Activated B cell treated with CpG ODN at 0.5 μM for 24 hours (primary cell): ENCODE results near the gene NSMCE4A. TPM values are rescaled to one million over a fixed set of nuclear protein-coding genes. Genes with fewer than 3 reads are reported as not detected.
"Not testable (repeated sequence)": the region's sequence is repeated elsewhere in the genome, so short reads cannot be mapped to it uniquely, and the experiment has no call there.

Experiments used
- ATAC-seq: fragments of 200-7000 bp; cut with Tn5 transposase; one replicate; pipeline ENCODE4 v1.10.0; 2021; ENCODE audit warnings: low read depth, mild to moderate bottlenecking, moderate library complexity
- CTCF ChIA-PET: fragments of 350-600 bp; sonication (Branson Sonifier 250); formaldehyde crosslinking; loops from one replicate; lab custom pipeline; 2021; ENCODE audit warnings: antibody characterized with exemption; lab: Charles Lee
- POLR2A ChIA-PET: fragments of 350-600 bp; sonication (Branson Sonifier 250); formaldehyde crosslinking; loops from one replicate; lab custom pipeline; 2021; ENCODE audit warnings: antibody characterized with exemption; lab: Charles Lee
- DNase-seq: peaks from one replicate; pipeline ENCODE4 v3.0.0; 2022
- H3K27ac Mint-ChIP-seq: one replicate; pipeline ENCODE4 v1.8.0; 2020; ENCODE audit warnings: mixed read lengths
- H3K27me3 Mint-ChIP-seq: one replicate; pipeline ENCODE4 v1.8.0; 2021; ENCODE audit warnings: mixed read lengths
- H3K36me3 Mint-ChIP-seq: one replicate; pipeline ENCODE4 v1.8.0; 2021; ENCODE audit warnings: low read depth, mixed read lengths
- H3K4me1 Mint-ChIP-seq: one replicate; pipeline ENCODE4 v1.8.0; 2021; ENCODE audit warnings: mixed read lengths
- H3K4me3 Mint-ChIP-seq: one replicate; pipeline ENCODE4 v1.8.0; 2020; ENCODE audit warnings: mild to moderate bottlenecking, mixed read lengths
- H3K9me3 Mint-ChIP-seq: one replicate; pipeline ENCODE4 v1.8.0; 2020; ENCODE audit warnings: mixed read lengths
- intact Hi-C: fragments of 100-400 bp; cut with micrococcal nuclease; formaldehyde crosslinking; loops from one replicate; pipeline ENCODE4 v1.15.1; 2024
- total RNA-seq: library from RNA; stranded (reverse); gene quantifications from 2 replicates; pipeline ENCODE4 v1.2.3, GENCODE V29; 2022
- TF ChIP-seq, protein P1 (sequence below): fragments of 200-600 bp; IDR thresholded peaks from one replicate; pipeline ENCODE4 v1.8.0; 2022; ENCODE audit warnings: antibody characterized with exemption, mild to moderate bottlenecking

The NSMCE4A gene
- total RNA-seq, 1 donor from 2014 or later: 78.0 TPM

DNA sequence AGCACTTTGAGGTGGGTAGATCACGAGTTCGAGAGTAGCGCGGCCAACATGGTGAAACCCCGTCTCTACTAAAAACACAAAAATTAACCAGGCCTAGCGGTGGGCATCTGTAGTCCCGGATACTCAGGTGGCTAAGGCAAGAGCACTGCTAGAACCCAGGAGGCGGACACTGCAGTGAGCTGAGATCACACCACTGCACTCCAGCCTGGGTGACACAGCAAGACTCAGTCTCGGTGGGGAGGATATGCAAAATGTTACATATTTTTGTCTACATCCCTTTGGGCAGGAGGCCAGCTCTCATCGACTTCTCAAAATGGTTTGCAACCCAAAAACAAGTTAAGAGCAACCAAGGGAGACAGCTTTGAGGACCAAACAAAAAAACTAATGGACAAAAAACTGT is 55.4 kb downstream of the NSMCE4A start:
- intact Hi-C loops: no loop called here
- ChIA-PET POLR2A (interaction anchor here (1.2 kb wide), 1 partner anchor 8 kb away, joined by 4 read pairs; the partner anchor contains the start of gene ATE1), CTCF (no interaction called here)
- ATAC-seq (peak; percentile 25), DNase-seq (no peak)
- Mint-ChIP-seq H3K27me3 (no peaks in the 10 kb centered on the region), H3K9me3 (peaks cover 4% of the 10 kb centered on the region), H3K4me1 (peaks cover 10% of the 10 kb centered on the region), H3K36me3 (peaks cover 46% of the 10 kb centered on the region), H3K27ac (peak overlapping the region; percentile 68), H3K4me3 (no peak overlapping the region)
- TF ChIP-seq, protein P1, sequence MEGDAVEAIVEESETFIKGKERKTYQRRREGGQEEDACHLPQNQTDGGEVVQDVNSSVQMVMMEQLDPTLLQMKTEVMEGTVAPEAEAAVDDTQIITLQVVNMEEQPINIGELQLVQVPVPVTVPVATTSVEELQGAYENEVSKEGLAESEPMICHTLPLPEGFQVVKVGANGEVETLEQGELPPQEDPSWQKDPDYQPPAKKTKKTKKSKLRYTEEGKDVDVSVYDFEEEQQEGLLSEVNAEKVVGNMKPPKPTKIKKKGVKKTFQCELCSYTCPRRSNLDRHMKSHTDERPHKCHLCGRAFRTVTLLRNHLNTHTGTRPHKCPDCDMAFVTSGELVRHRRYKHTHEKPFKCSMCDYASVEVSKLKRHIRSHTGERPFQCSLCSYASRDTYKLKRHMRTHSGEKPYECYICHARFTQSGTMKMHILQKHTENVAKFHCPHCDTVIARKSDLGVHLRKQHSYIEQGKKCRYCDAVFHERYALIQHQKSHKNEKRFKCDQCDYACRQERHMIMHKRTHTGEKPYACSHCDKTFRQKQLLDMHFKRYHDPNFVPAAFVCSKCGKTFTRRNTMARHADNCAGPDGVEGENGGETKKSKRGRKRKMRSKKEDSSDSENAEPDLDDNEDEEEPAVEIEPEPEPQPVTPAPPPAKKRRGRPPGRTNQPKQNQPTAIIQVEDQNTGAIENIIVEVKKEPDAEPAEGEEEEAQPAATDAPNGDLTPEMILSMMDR: no peak

DNA sequence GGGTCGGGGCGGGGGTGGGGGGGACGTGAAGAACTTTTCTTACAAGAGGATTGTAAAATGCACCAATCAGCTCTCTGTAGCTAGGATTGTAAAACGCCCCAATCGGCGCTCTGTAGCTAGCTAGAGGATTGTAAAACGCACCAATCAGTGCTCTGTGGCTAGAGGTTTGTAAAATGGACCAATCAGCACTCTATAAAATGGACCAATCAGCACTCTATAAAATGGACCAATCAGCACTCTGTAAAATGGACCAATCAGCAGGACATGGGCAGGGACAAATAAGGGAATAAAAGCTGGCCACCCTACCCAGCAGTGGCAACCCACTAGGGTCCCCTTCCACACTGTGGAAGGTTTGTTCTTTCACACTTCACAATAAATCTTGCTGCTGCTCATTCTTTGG is 56.2 kb downstream of the NSMCE4A start:
- Mint-ChIP-seq H3K4me1 (peaks cover 10% of the 10 kb centered on the region), H3K36me3 (peaks cover 51% of the 10 kb centered on the region)
- H3K27me3 Mint-ChIP-seq, ATAC-seq, H3K27ac Mint-ChIP-seq, H3K9me3 Mint-ChIP-seq, H3K4me3 Mint-ChIP-seq, CTCF ChIA-PET, intact Hi-C loops, DNase-seq: not testable (repeated sequence)
- POLR2A ChIA-PET: interaction anchor here (1.2 kb wide), 1 partner anchor 9 kb away, joined by 4 read pairs; the partner anchor contains the start of gene ATE1

DNA sequence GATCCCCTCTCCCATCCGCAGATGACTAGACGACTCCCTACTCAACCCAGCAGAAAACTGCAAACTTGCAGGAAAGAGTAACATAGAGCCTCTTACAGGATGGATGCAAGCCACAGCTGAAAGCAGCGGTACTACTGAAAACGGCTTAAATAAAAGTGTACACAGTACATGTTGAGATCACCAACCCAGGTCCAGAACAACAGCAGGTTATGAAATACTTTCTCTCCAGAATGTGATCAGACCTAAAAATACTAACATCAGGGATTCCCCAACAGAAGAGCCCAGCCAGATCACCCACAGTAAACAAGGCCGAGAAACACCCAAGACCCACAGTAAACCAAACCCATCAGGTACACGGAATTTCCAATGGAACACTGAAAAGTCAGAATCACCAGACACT is 60.4 kb downstream of the NSMCE4A start:
- ATAC-seq (no peak), DNase-seq (no peak)
- Mint-ChIP-seq H3K9me3 (peaks cover 4% of the 10 kb centered on the region), H3K27ac (no peak overlapping the region), H3K4me1 (peaks cover 6% of the 10 kb centered on the region), H3K36me3 (peaks cover 54% of the 10 kb centered on the region), H3K27me3 (no peaks in the 10 kb centered on the region), H3K4me3 (no peak overlapping the region)
- TF ChIP-seq, protein P1: no peak
- ChIA-PET POLR2A (no interaction called here), CTCF (no interaction called here)
- intact Hi-C loops: no loop called here

- no peak overlapping the region for H3K4me3 Mint-ChIP-seq
- intact Hi-C loops: no loop called here
- CTCF ChIA-PET: interaction anchor here (0.9 kb wide), 1 partner anchor 303 kb away, joined by 3 read pairs; no protein-coding TSS in a partner anchor
- no peak for ATAC-seq
- no peaks in the 10 kb centered on the region for H3K4me1 Mint-ChIP-seq
- no peaks in the 10 kb centered on the region for H3K9me3 Mint-ChIP-seq
- peaks cover 53% of the 10 kb centered on the region for H3K36me3 Mint-ChIP-seq
- no peak for DNase-seq
- TF ChIP-seq, protein P1: no peak
- no peaks in the 10 kb centered on the region for H3K27me3 Mint-ChIP-seq
- POLR2A ChIA-PET: no interaction called here
- H3K27ac Mint-ChIP-seq: no peak overlapping the region
Measured at GRCh38 chr10:121911421-121911697, 63.7 kb downstream of the NSMCE4A start.

GRCh38 chr10:121910673-121911420 is 64.2 kb downstream of the NSMCE4A start:
- TF ChIP-seq, protein P1: no peak
- H3K27ac Mint-ChIP-seq: no peak overlapping the region
- CTCF ChIA-PET: interaction anchor here (0.9 kb wide), 1 partner anchor 302 kb away, joined by 3 read pairs; no protein-coding TSS in a partner anchor
- H3K36me3 Mint-ChIP-seq: peaks cover 50% of the 10 kb centered on the region
- H3K4me3 Mint-ChIP-seq: no peak overlapping the region
- intact Hi-C loops: no loop called here
- no peaks in the 10 kb centered on the region for H3K4me1 Mint-ChIP-seq
- no peaks in the 10 kb centered on the region for H3K27me3 Mint-ChIP-seq
- ATAC-seq (no peak), DNase-seq (no peak)
- POLR2A ChIA-PET: no interaction called here
- no peaks in the 10 kb centered on the region for H3K9me3 Mint-ChIP-seq

Other genes starting within 250 kb of the NSMCE4A start
- gene ATE1, start 47.2 kb downstream of the NSMCE4A start, total RNA-seq: 26.0 and 31.0 TPM in 2 replicates
- gene TACC2, start 13.9 kb upstream of the NSMCE4A start, total RNA-seq: not detected in 2 replicates